K562 (cell line): ENCODE measurements around the gene DSC2. TPM values are rescaled to one million over a fixed set of nuclear protein-coding genes. Genes with fewer than 3 reads are reported as not detected.
A peak's percentile ranks its signal among the peaks of the same experiment; 100 is the strongest.

Experiments used
- BACH1 ChIP-seq: fragments of 200-800 bp; sonication (Bioruptor generic); IDR thresholded peaks from 2 replicates; pipeline ENCODE4 v1.6.1; 2016; ENCODE audit warnings: missing genetic modification characterization, missing compliant biosample characterization
- BCL6 ChIP-seq: fragments of 250-450 bp; sonication (Bioruptor Pico); IDR thresholded peaks from 2 replicates; pipeline ENCODE4 v1.4.0; 2020
- CGGBP1 ChIP-seq: fragments of 250-450 bp; sonication (Bioruptor Pico); IDR thresholded peaks from 2 replicates; pipeline ENCODE4 v1.9.0; 2021; ENCODE audit warnings: mild to moderate bottlenecking
- CTBP1 ChIP-seq: fragments of 450-650 bp; IDR thresholded peaks from 2 replicates; pipeline ENCODE4 v1.6.1; 2016; ENCODE audit warnings: borderline replicate concordance
- EP300 ChIP-seq: IDR thresholded peaks from 2 replicates; pipeline ENCODE4 v1.6.1; 2012; ENCODE audit warnings: low read length, improper control_type of control experiment
- FOXM1 ChIP-seq, 2 experiments: fragments of 450-650 bp in 1 of 2; sonication (generic) in 1 of 2; formaldehyde crosslinking in 1 of 2; IDR thresholded peaks; 2 replicates each; pipeline versions ENCODE4 v1.6.1 to v1.9.0; 2017 to 2022; ENCODE audit warnings: low read depth in 2 of 2, mild to moderate bottlenecking in 2 of 2, missing genetic modification reagents in 1 of 2, moderate library complexity in 1 of 2
- GTF2F1 ChIP-seq: IDR thresholded peaks from 2 replicates; pipeline ENCODE4 v1.6.1; 2011; ENCODE audit warnings: low read depth, low read length, improper control_type of control experiment
- HDAC1 ChIP-seq, 2 experiments: fragments of 450-650 bp; IDR thresholded peaks; 2 replicates each; pipeline ENCODE4 v1.6.1; 2016 to 2017; ENCODE audit warnings: inconsistent platforms in 1 of 2, mild to moderate bottlenecking in 1 of 2, moderate library complexity in 1 of 2
- IFI16 ChIP-seq: fragments of 250-450 bp; sonication (Bioruptor Pico); IDR thresholded peaks from 2 replicates; pipeline ENCODE4 v2.1.2; 2022; ENCODE audit warnings: mild to moderate bottlenecking, inconsistent platforms
- KDM5B ChIP-seq: fragments of 200-600 bp; sonication (generic); IDR thresholded peaks from 2 replicates; pipeline ENCODE4 v1.6.1; 2012; ENCODE audit warnings: low read depth, mild to moderate bottlenecking, moderate library complexity, low read length, control low read depth, inconsistent platforms; ENCODE audit not compliant: insufficient replicate concordance
- KLF16 ChIP-seq: IDR thresholded peaks from 2 replicates; pipeline ENCODE4 v1.6.1; 2016; ENCODE audit warnings: antibody characterized with exemption
- L3MBTL2 ChIP-seq: fragments of 450-650 bp; IDR thresholded peaks from 2 replicates; pipeline ENCODE4 v1.6.1; 2016; ENCODE audit warnings: mild to moderate bottlenecking, moderate library complexity
- MAFF ChIP-seq: IDR thresholded peaks from 2 replicates; pipeline ENCODE4 v1.6.1; 2012; ENCODE audit warnings: low read length, improper control_type of control experiment
- MLLT1 ChIP-seq, 2 experiments: fragments of 450-650 bp; IDR thresholded peaks; 2 replicates each; pipeline ENCODE4 v1.6.1; 2016
- NFIX ChIP-seq: fragments of 250-450 bp; sonication (Bioruptor Pico); IDR thresholded peaks from 2 replicates; pipeline ENCODE4 v1.4.0; 2020; ENCODE audit warnings: low read depth, mild to moderate bottlenecking, moderate library complexity
- TEAD1 ChIP-seq, 2 experiments: fragments of 450-650 bp in 1 of 2; sonication (generic) in 1 of 2; formaldehyde crosslinking; IDR thresholded peaks; 2 replicates each; pipeline versions ENCODE4 v1.4.0 to v1.8.0; 2020 to 2022; ENCODE audit warnings: mild to moderate bottlenecking in 2 of 2, missing genetic modification reagents in 1 of 2
- ZNF197 ChIP-seq: fragments of 200-800 bp; sonication (Bioruptor generic); IDR thresholded peaks from 2 replicates; pipeline ENCODE4 v1.6.1; 2016; ENCODE audit warnings: low read depth, missing genetic modification characterization, missing compliant biosample characterization
- polyA plus RNA-seq, 8 experiments: library from polyadenylated mRNA; depleted of rRNA in 4 of 8; stranded (reverse) in 5 of 8; unstranded in 3 of 8; fragments of >200 nt; fragmentation: Nextera tagmentation in 2 of 8; fragmentation: Illumina TruSeq in 1 of 8; extraction: Ambion mirVana in 2 of 8; extraction: Trizol in 1 of 8; gene quantifications; 2 replicates each; pipeline versions ENCODE4 v1.2.1 to v1.2.3, GENCODE V29; 2011 to 2014; ENCODE audit warnings: inconsistent platforms in 1 of 8, missing spikeins in 1 of 8
- total RNA-seq, 7 experiments: library from RNA; depleted of rRNA in 6 of 7; stranded (reverse); fragments of >200 nt in 6 of 7; fragmentation: Illumina TruSeq in 2 of 7; extraction: Trizol in 2 of 7; gene quantifications; 2 replicates each; pipeline versions ENCODE4 v1.2.1 to v1.2.3, GENCODE V29; 2011 to 2021; ENCODE audit warnings: low replicate concordance in 1 of 7
- TF ChIP-seq, protein P1 (sequence below): fragments of 250-450 bp; sonication (Bioruptor Pico); IDR thresholded peaks from 2 replicates; pipeline ENCODE4 v1.8.0; 2022; ENCODE audit warnings: moderate library complexity, mild to moderate bottlenecking, inconsistent platforms
- TF ChIP-seq, protein P2 (sequence below): fragments of 450-650 bp; IDR thresholded peaks from 2 replicates; pipeline ENCODE4 v1.7.0; 2016; ENCODE audit warnings: borderline replicate concordance
- TF ChIP-seq, protein P3 (sequence below): fragments of 250-450 bp; sonication (Bioruptor Pico); IDR thresholded peaks from 2 replicates; pipeline ENCODE4 v1.4.0; 2020; ENCODE audit warnings: mild to moderate bottlenecking
- TF ChIP-seq, protein P4 (sequence below): sonication (generic); formaldehyde crosslinking; IDR thresholded peaks from 2 replicates; pipeline ENCODE4 v1.8.0; 2022; ENCODE audit warnings: missing genetic modification reagents, mild to moderate bottlenecking, borderline replicate concordance

The DSC2 gene
- total and polyA plus RNA-seq, 9 of the 15 experiments (the other 6 are each of a cell fraction or from before 2014, with no cell fraction given): 3.8 to 15.3 (median 6.4) TPM

DNA sequence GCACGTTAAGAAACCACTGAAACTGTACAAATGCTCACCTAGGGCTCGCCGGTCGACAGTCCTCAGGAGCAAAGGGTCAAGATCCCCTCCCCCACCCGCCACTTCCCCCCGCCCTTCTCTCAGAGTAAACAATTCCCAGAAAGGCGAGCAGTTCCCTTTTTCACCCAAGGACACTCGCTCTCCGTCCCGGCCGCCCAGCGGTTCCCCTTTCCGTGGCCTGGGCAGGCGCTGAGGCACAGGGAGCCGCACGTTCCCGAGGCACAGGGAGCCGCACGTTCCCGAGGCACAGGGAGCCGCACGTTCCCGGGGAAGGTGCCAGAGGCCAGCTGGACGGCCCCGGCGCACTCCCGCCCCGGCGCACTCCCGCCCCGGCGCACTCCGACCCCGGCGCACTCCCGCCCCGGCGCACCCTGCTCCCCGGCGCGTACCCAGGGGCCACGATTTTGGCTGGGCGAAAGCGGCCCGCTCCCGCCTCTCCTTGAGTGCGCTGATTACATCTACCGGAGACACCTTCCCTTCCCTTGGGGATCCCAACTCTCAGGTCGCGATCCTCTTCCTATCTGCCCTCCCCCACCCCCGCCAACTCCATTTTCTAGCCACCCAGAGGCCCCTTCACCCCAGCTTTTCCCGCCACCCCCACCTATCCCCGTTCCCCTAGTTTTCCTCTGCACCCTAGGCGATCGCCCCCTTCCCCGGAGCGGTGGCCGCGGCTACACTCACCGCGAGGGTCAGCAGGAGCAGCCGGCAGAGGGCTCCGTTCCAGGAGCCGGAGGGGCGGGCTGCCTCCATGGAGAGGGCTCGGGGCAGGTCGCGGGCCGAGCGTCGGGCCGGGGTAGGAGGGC is 817 bp downstream of the DSC2 start (continued):
- TF ChIP-seq GTF2F1 (0 out of 2 replicates have a peak, but pooled peaks have one; percentile 27), ZNF197 (0 out of 2 replicates have a peak, but pooled peaks have one; percentile 61), CGGBP1 (CRISPR knock-in tag) (no peak), HDAC1 (IDR thresholded peaks at IDR 0.05) (0 out of 4 replicates have a peak, but pooled peaks of 1 of the 2 experiments have one; percentile 10), KDM5B (peak; percentile 76), MLLT1 (IDR thresholded peaks at IDR 0.05) (0 out of 4 replicates have a peak, but pooled peaks of 1 of the 2 experiments have one; percentile 30), L3MBTL2 (peak; percentile 54; the same call in 1 of the 2 replicates), EP300 (peak; percentile 51; the same call in 1 of the 2 replicates), NFIX (no peak), BACH1 (tag) (no peak), CTBP1 (peak; percentile 65), IFI16 (no peak), KLF16 (no peak), TEAD1 (CRISPR knock-in tag; IDR thresholded peaks at IDR 0.05) (no peak), MAFF (no peak), FOXM1 (IDR thresholded peaks at IDR 0.05; ENCODE audit: low read depth) (no peak), FOXM1 (CRISPR knock-in tag; IDR thresholded peaks at IDR 0.05; ENCODE audit: low read depth) (no peak), BCL6 (CRISPR knock-in tag) (no peak)
- TF ChIP-seq, protein P1, sequence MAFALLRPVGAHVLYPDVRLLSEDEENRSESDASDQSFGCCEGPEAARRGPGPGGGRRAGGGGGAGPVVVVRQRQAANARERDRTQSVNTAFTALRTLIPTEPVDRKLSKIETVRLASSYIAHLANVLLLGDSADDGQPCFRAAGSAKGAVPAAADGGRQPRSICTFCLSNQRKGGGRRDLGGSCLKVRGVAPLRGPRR (CRISPR knock-in tag): no peak
- TF ChIP-seq, protein P2, sequence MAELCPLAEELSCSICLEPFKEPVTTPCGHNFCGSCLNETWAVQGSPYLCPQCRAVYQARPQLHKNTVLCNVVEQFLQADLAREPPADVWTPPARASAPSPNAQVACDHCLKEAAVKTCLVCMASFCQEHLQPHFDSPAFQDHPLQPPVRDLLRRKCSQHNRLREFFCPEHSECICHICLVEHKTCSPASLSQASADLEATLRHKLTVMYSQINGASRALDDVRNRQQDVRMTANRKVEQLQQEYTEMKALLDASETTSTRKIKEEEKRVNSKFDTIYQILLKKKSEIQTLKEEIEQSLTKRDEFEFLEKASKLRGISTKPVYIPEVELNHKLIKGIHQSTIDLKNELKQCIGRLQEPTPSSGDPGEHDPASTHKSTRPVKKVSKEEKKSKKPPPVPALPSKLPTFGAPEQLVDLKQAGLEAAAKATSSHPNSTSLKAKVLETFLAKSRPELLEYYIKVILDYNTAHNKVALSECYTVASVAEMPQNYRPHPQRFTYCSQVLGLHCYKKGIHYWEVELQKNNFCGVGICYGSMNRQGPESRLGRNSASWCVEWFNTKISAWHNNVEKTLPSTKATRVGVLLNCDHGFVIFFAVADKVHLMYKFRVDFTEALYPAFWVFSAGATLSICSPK: no peak
- TF ChIP-seq, protein P3, sequence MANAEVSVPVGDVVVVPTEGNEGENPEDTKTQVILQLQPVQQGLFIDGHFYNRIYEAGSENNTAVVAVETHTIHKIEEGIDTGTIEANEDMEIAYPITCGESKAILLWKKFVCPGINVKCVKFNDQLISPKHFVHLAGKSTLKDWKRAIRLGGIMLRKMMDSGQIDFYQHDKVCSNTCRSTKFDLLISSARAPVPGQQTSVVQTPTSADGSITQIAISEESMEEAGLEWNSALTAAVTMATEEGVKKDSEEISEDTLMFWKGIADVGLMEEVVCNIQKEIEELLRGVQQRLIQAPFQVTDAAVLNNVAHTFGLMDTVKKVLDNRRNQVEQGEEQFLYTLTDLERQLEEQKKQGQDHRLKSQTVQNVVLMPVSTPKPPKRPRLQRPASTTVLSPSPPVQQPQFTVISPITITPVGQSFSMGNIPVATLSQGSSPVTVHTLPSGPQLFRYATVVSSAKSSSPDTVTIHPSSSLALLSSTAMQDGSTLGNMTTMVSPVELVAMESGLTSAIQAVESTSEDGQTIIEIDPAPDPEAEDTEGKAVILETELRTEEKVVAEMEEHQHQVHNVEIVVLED (CRISPR knock-in tag): peak; percentile 50; the same call in 1 of the 2 replicates
- TF ChIP-seq, protein P4, sequence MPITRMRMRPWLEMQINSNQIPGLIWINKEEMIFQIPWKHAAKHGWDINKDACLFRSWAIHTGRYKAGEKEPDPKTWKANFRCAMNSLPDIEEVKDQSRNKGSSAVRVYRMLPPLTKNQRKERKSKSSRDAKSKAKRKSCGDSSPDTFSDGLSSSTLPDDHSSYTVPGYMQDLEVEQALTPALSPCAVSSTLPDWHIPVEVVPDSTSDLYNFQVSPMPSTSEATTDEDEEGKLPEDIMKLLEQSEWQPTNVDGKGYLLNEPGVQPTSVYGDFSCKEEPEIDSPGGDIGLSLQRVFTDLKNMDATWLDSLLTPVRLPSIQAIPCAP (CRISPR knock-in tag): no peak
